Stomach (tissue), 4 donors: ENCODE results near the gene PTPRG.

ENCODE experiments used
- EP300 ChIP-seq: sonication (generic); formaldehyde crosslinking; IDR thresholded peaks from one replicate; pipeline ENCODE4 v1.6.1; 2017; ENCODE audit warnings: antibody characterized with exemption
- POLR2A ChIP-seq, 4 donors: fragments of 450-650 bp; IDR thresholded peaks; one replicate each; pipeline ENCODE4 v1.6.1; 2016; ENCODE audit warnings: antibody characterized with exemption in 4 of 4, control low read depth in 2 of 4, mild to moderate bottlenecking in 1 of 4, moderate library complexity in 1 of 4
- POLR2AphosphoS5 ChIP-seq, 3 donors: sonication (generic); formaldehyde crosslinking; IDR thresholded peaks; one replicate each; pipeline ENCODE4 v1.6.1; 2016; ENCODE audit warnings: antibody characterized with exemption in 3 of 3
- TF ChIP-seq, protein P1 (sequence below), 7 experiments: fragments of 450-650 bp in 4 of 7; fragments of 200-600 bp in 3 of 7; sonication (generic) in 3 of 7; IDR thresholded peaks; one replicate each; pipeline ENCODE4 v1.5.1; 2016 to 2019; ENCODE audit warnings: antibody characterized with exemption in 7 of 7, control low read depth in 2 of 7, mild to moderate bottlenecking in 1 of 7

DNA sequence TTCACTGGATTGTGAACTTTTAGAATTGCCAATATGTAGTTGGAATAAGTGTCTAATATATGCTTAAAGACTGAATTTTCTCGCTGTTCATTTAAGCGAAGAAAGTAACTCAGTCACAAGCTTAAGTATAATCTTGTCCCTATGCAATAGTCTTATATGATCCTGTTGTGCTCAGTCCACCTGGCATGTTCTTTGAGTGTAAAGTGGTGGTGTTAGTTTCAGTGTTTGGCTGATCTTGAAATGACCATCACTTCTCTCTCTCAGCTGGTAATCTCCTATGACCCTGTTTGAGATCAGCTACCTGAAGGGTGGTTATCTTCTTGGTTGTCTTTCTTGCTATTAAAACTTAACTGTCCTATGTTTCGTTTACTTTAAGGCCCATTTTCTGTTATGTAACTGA is 197.5 kb downstream of the PTPRG start:
- TF ChIP-seq, protein P1, sequence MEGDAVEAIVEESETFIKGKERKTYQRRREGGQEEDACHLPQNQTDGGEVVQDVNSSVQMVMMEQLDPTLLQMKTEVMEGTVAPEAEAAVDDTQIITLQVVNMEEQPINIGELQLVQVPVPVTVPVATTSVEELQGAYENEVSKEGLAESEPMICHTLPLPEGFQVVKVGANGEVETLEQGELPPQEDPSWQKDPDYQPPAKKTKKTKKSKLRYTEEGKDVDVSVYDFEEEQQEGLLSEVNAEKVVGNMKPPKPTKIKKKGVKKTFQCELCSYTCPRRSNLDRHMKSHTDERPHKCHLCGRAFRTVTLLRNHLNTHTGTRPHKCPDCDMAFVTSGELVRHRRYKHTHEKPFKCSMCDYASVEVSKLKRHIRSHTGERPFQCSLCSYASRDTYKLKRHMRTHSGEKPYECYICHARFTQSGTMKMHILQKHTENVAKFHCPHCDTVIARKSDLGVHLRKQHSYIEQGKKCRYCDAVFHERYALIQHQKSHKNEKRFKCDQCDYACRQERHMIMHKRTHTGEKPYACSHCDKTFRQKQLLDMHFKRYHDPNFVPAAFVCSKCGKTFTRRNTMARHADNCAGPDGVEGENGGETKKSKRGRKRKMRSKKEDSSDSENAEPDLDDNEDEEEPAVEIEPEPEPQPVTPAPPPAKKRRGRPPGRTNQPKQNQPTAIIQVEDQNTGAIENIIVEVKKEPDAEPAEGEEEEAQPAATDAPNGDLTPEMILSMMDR (IDR thresholded peaks at IDR 0.05): no peak
- TF ChIP-seq POLR2A (IDR thresholded peaks at IDR 0.05) (no peak), POLR2AphosphoS5 (IDR thresholded peaks at IDR 0.05) (no peak), EP300 (no peak)
